Activated CD4-positive, alpha-beta T cell treated with anti-CD3 and anti-CD28 coated beads for 24 hours (primary cell): Measurements from ENCODE around the gene FAM107B.
"Not testable (repeated sequence)": the region's sequence is repeated elsewhere in the genome, so short reads cannot be mapped to it uniquely, and the experiment has no call there.

Experiments used
- DNase-seq, 2 donors: peaks; one replicate each; pipeline ENCODE4 v3.0.0-alpha.2; 2020; ENCODE audit warnings: low read depth in 2 of 2

FAM107B gene

GRCh38 chr10:14692344-14693076 lies 82.2 kb downstream of the FAM107B start:
- DNase-seq, result no peak

- no peak for DNase-seq
These were observed 83.3 kb downstream of the FAM107B start for GRCh38 chr10:14691359-14691758.

- no peak for DNase-seq
These were observed 86.1 kb downstream of the FAM107B start for GRCh38 chr10:14688606-14689005.

- not testable (repeated sequence) for DNase-seq
These were observed 86.5 kb downstream of the FAM107B start for GRCh38 chr10:14688189-14688588.

- no peak for DNase-seq
These were observed 87.4 kb downstream of the FAM107B start for GRCh38 chr10:14687340-14687739.

DNA sequence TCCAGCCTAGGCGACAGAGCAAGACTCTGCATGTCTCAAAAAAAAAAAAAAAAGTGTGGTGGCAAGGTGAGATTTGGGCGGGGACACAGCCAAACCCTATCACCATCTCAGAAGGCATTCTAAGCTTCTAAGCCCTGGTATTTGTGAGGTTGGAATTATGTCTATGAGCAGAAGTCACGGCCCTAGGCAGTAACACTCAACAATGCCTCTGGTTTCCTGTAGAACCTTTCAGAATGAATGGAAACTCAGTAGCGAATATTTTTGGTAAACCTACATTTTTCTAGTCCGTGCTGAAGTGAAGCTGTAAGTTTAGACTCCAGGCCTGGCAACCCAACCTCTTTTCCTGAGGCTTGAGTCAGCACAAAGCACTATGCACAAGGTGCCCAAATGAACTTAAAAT lies 88.3 kb downstream of the FAM107B start:
- DNase-seq, result no peak

DNA sequence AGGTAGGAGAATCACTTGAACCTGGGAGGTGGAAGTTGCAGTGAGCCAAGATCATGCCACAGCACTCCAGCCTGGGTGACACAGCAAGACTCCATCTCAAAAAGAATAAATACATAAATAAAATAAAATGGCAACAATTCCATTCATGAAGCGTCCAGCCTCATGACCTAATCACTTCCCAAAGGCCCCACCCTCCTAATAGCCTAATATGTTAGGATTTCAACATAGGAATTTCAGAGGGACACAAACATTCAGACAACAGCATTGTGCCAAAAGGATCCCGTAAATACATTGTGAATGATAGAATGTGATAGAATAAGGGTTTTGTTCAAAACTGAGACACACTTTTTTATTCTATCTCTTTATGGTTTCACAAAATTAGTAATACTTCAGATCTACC lies 90.3 kb downstream of the FAM107B start:
- DNase-seq, result no peak

DNA sequence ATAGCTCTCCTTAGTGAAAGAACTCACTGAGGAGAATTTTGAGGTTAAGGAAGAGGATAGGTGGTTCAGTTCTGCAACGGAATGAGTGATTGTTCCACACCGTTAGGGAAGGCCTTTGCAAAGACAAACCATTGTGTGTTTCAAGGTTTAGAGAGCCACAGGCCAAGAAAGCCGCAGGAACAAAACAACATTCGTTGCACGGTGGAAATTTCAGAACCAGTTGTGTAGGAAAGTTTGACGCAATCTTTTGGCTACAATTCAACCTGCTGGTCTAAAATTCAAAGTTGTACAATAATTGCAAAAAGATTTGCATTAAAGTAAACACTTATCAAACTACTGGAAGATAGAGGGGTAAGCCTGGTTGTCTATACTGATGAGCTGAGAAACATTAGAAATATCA lies 91.4 kb downstream of the FAM107B start:
- DNase-seq, result no peak

DNA sequence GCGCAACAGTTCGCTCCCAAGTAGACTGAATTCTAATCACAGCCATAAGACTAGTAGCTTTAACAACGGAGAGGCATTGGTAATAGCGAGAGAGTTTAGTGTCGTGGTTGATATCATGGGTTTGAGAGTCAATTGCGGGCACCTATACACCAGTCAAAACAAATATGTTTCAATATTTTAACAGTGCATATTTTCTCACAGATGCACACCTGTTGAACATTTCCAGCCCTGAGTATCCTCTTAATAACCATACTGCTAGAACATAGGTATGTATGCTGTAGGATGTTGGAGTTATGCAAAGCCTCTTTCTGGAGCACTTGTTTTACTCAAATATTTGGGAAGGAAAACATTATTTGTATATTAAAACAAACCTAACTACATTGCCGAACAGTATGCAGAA lies 92.9 kb downstream of the FAM107B start:
- DNase-seq, result no peak

- DNase-seq, result no peak
These were observed 93.4 kb downstream of the FAM107B start for GRCh38 chr10:14681305-14681704.

- no peak for DNase-seq
These were observed 96.1 kb downstream of the FAM107B start for GRCh38 chr10:14678637-14679036.

DNA sequence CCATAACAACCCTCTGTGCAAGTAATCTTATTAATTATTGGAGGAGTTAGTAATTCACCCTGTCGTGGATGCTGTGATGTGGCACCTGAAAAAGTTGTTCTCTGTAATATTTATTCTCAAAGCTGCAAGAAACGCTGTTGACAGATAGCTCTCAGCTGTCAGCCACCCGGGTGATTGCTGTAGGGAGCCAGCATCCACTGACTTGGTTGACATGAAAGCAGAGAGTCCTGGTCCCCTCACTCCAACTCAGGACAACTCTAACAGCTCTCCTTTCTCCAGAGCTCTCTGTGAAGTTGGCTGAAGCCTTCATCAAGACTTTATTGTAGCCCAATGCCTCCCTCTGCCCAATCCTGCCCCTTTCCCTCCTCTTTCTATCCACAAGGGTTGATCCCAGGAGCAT lies 98.0 kb downstream of the FAM107B start:
- DNase-seq, result no peak

GRCh38 chr10:14674376-14675050 lies 100.2 kb downstream of the FAM107B start:
- DNase-seq, result no peak

DNA sequence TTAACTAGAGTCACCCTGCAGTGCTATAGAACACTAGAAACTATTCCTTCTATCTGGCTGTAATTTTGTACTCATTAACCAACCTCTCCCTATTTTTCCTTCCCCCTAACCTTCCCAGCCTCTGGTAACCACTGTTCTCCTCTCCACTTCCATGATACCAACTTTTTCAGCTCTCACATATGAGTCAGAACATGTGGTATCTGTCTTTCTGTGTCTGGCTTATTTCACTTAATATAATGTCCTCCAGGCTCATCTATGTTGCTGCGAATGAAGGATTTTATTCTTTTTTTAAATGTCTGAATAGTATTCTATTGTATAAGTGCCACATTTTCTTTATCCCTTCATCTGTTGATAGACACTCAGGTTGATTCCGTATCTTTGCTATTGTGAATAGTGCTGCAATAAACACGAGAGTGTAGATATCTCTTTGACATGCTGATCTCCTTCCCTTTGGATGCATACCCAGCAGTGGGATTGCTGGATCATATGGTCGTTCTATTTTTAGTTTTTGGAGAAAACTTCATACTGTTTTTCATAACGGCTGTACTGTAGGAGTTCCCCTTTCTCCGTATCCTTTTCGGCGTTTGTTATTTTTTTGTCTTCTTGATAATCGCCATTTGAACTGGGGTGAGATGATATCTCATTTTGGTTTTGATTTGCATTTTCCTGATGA lies 101.4 kb downstream of the FAM107B start:
- no peak for DNase-seq

DNA sequence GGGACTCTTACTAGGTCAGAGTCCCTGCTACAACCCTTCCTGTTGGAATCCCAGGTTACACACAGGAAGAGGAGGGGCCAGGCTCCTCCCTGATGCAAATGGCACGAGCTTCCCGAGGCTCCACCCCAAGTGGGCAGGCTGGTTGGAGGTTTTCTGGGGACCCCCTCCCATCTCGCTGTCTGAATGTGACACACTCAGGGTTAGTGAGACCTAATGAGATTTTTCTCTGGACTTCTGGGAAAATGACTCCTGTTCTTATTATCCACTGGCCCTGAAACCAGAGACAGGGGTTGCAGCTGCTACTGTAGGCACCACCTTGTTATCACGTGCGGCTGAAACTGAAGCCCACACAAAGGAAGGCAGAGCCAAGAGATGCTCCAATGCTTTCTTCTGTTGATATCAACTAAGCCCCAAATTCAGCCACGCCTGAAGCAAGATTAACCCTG lies 103.3 kb downstream of the FAM107B start:
- no peak for DNase-seq

DNA sequence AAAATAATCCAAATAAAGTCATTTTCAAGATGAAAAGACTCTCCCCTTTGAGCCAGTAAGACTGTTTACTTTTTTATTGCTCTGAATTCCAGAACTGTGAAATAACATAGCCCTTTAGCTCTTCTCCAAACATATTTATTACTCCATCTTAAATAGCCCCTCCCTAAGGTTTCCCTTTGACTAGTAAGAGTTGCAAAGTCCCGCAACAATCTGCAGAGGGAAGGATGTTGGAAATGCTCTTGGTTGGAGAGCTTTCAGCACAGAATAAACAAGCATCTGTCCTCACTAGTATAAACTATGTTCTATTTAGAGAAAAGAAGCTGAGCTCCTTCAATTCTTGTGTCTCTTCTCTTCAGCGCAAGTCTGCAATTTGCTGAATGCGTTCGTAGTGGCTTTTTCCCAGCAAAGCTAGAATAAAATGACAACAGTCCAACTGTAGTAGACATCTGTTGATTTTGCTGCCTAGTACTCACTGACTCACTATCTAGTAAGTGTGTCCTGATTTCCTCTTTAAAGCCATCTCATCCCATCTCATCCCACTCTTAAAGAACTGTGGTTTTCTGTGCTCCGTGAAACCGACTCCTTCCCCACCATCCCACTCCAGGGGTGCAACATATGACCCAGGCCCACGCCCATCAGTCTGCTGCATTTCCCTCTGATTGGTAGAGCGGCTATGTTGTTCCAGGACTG lies 104.0 kb downstream of the FAM107B start:
- DNase-seq, result no peak

- DNase-seq, result no peak
These were observed 105.1 kb downstream of the FAM107B start for GRCh38 chr10:14669576-14669975.

- DNase-seq, result no peak
These were observed 106.9 kb downstream of the FAM107B start for GRCh38 chr10:14667781-14668180.

DNA sequence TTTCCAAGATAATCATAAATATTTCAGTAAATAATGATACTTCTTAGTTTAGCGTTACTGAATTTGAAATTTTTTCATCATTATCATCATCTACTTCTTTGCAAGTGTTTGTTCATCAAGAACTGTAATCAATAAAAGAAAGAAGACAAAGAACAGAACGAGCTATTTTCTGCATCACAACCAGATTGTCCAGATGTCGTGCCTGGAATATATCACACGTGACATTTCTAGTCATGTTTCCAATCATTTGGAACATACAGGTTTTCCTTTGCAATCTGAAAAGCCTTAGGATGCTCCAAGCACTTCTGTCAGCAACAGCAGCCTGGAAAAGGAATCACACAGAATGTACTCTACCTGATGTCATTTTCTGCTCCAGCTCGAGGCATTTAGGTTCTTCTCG lies 107.4 kb downstream of the FAM107B start:
- DNase-seq, result no peak

DNA sequence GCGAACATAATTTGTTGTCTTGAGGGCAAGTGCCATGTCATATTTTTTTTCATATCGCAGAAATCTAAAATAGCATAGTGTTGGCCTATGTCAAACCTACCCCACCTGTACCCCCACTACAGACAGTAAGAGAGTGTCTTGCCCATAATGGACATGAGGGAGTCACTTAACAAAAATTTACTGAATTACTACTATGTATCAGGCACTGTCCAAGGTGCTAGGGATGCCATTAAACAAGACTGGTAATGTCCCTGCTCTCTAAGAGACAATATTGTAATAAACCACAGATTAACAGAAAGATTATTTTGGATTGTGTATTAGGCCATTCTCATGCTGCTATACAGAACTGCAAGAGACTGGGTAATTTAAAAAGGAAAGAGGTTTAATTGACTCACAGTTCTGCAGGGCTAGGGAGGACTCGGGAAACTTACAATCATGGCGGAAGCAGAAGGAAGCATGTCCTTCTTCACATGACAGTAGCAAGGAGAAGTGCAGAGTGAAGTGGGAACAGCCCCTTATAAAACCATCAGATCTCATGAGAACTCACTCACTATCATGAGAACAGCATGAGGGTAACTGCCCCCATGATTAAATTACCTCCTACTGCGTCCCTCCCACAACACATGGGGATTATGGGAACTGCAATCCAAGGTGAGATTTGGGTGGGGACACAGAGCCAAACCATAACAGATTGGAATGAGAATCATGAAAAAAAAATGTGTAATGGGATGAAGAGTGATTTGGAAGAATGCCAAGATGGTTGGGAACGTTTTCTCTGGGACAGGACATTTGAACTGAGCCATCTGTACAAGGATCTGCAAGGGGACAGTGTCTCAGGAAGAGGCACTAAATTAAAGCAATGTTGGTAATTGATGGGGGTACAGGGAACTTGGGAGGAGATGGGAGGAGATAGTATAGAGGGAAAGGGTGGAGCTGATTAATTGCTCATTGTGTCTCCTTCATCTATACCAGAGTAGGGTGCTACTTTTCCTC lies 108.5 kb downstream of the FAM107B start:
- DNase-seq, result no peak

GRCh38 chr10:14665304-14665703 lies 109.4 kb downstream of the FAM107B start:
- no peak for DNase-seq
